HG03469 (cell line): ENCODE results near the gene KNOP1.

ENCODE experiments used
- ATAC-seq: cut with Tn5 transposase; IDR thresholded peaks from one replicate; pipeline ENCODE4 v1.9.1; 2021; ENCODE audit warnings: mild to moderate bottlenecking, moderate library complexity, moderate number of reproducible peaks; ENCODE audit not compliant: unreplicated experiment

KNOP1 gene

GRCh38 chr16:19708296-19709205, 9.5 kb downstream of the KNOP1 start:
- no peak for ATAC-seq

- ATAC-seq: no peak
These were observed 10.3 kb downstream of the KNOP1 start for GRCh38 chr16:19707569-19708295.

DNA sequence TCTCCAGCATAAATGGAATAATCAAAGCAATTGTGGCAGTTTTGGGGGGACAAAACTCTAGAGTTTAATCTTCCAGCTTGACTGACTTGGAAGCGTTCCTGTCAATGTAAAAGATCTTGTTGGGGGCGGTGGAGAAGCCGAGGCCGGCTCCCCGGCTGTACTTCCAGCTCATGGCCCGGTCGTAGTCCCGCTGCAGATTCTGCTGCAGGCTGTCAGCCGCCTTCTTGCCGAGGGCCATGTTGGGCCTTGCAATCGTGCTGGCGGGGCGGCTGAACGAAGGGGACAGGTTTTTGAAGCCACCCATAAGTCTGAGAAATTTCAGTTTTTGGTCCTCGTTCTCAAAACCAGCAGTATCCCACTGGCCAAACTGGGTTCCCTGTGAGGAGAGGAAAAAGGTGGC, 11.2 kb downstream of the KNOP1 start:
- ATAC-seq: no peak

DNA sequence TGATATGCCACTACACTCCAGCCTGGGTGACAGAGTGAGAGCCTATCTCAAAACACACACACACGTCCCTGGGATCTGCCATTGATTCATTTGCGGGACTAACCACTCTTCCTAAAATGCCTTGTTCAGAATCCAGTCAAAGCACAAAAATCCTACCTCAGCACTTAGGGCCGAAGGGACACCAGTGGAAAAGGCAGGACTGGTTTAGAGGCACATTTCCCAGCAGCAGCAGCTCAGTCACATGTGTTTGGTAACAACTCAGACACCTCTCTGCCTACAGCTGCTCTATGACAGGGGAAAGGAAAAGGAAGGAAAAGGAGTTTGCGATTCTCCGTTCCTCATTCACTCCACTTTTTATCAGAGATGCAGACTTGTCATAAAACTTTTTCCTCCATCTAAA, 12.2 kb downstream of the KNOP1 start:
- ATAC-seq: no peak

GRCh38 chr16:19705146-19705501, 12.9 kb downstream of the KNOP1 start:
- ATAC-seq: no peak

GRCh38 chr16:19704321-19705145, 13.5 kb downstream of the KNOP1 start:
- no peak for ATAC-seq

GRCh38 chr16:19703172-19703889, 14.7 kb downstream of the KNOP1 start:
- ATAC-seq: no peak

DNA sequence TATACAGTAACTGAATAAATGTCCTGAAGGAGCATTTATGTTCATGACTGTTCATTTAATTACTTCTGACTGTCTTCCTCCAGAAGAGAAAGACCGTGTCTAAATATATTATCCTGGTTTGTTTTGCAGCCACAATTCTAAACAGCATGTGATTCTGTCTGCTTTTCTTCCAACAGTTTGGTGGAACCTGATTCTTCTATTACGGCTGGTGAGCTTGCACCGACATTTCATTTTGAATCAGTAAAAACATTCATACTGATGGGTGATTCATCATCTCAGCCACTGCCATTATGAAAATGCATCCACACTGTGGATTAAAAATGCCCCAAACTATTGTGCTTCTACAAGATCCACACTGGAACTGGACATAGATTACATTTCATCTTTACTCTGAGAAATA, 16.9 kb downstream of the KNOP1 start:
- ATAC-seq: no peak

DNA sequence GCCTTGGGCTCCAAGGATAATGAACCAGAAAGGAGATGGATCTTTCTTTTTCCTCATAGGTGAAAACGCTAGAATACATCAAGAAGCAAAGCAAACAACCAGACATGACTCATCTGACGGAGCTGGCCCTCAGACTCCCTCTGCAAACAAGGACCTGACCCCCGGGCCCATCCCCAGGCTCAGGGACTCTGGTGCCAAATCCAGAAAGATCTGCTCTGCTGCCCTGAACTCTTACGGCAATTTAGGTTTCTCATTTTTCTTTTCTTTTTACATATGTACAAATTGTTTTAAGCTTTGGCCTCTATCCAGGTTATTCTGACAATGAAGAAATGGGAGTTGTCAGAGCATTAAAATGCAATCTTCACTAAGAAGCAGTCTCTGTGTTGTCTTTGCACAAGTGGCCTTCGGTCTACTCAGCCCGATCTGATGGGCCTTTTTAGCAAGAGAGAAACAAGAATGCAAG, 17.7 kb downstream of the KNOP1 start:
- ATAC-seq: no peak

- ATAC-seq: no peak
These were observed 18.6 kb downstream of the KNOP1 start for GRCh38 chr16:19699472-19699871.

GRCh38 chr16:19698480-19699465, 19.3 kb downstream of the KNOP1 start:
- no peak for ATAC-seq

GRCh38 chr16:19697756-19698318, 20.2 kb downstream of the KNOP1 start:
- ATAC-seq: no peak

GRCh38 chr16:19696961-19697360, 21.1 kb downstream of the KNOP1 start:
- ATAC-seq: no peak

DNA sequence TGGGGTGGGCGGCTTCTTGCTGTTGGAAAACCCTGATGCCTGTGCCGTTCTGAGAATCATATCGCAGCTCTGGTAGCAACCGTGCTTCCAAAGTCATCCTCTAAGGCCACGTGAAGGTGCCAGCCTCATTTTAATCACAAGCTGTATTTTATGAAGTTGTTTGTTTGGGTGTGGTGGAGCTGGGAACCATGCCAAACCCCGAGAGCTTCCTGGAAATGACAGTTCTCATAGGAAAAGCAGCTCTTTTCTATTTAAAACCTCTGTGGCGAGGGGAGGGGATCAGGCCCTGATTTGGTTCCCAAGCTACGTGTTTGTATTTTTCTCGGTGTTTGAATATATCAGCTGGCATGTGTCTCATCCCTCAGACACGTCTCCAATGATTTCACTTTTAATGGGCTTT, 21.7 kb downstream of the KNOP1 start:
- ATAC-seq: no peak

DNA sequence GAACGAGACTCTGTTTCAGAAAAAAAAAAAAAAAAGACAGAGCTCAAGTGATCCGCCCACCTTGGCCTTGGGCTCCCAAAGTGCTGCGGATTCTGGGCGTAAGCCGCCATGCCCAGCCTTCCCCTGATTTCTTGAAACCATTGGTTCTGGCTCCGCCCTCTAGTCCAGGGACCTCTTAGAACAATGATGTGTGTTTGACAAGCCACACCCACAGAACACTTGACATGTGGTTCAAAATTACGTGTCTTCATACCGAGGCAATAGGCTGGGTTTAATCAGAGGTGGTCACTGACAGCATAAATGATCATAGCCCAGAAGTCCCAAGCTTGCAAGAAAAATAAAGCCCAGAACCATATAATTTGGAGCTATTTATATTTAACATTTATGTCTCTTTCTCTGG, 23.0 kb downstream of the KNOP1 start:
- ATAC-seq: no peak

DNA sequence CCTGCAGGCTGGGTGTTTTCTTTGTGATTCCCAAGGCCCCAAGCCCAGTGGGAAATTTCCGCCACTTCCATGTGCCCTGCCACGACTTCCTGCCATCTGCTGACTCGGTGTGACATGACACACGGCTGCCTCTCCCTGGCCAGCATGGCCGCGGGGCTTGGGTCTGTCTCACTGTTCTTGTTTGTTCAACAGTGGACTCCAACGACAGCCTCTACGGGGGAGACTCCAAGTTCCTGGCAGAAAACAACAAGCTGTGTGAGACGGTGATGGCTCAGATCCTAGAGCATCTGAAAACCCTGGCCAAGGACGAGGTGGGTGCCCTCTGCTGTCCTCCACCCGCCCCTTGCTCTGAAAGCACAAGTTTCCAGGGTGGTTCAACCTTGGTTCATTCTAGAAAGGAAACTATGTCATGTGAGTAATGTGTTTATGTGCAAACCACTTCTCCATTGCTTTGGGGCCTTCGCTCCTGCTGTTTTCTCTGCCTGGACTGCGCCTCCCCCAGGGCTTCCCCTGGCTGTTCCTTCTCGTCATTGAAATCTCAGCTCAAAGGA, 26.8 kb downstream of the KNOP1 start:
- no peak for ATAC-seq

GRCh38 chr16:19690196-19690595, 27.8 kb downstream of the KNOP1 start:
- no peak for ATAC-seq

DNA sequence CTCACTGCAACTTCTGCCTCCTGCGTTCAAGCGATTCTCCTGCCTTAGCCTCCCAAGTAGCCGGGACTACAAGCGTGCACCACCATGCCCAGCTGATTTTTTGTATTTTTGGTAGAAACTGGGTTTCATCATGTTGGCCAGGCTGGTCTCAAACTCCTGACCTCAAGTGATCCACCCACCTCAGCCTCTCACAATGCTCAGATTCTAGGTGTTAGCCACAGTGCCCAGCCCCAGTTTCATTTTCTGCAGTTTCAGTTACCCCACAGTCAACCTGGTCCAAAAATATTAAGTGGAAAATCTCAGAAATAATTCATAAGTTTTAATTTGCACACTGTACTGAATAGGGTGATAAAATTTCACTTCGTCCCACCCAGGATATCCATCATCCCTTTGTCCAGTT, 28.7 kb downstream of the KNOP1 start:
- ATAC-seq: no peak
